ENCODE results near the gene KCNK15.

Gene KCNK15

DNA sequence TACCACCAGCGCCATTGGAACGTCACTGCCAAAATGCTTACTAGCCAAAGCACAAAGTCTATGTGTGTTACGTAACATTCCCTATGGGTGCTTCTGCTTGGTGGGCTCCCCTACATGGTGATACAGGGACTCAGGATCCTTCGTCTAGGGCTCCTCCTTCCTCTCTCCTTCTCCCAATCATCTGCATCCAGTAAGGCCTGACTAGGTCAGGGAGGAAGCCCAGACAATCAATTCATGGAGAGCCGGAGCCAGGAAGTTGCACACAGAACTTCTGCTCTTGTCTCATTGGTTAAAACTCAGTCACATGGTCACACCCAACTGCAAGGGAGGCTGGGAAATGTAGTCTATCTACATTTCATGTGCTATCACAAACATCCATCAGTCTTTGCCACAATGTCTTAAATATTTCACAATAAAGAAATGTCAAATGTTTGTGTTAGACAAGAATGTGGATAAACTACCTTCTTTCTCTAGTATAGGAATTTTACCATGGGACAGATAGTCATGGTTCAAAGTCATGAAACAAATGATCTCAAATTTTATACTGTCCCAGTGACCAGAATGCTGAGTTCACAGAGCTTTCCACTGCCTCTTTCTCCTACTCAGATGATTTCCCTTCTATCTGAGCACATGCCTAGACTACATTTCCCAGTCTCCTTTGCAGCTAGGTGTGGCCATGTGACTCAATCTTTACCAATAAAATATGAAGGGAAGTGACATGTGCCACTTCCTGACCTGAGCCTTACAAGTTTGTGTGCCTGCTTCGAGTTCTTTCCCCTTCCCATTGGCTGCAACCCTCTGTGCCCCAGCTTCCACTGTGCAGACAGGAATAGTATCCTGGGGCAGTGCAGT is 9.3 kb upstream of the KCNK15 start:
- no peak for DNase-seq (ENCODE audit: low read depth)

DNA sequence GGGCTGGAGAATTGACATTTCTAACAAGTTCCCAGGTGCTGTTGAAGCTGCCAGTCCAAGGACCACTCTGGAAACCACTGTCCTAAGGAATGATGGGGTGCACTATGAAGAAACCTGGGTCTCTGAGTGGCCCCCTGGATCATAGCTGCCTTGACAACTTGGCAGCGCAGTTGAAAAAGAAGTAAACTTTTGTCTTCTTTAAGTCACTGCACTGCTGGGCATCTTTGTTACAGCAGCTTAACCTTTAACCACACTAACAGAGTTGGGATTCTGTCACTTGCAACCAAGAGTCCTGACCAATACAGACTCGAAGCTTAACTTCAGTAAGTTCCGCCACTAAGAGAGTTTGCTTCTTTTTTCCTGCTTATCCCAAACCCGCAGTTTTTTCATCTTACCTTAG is 8.5 kb upstream of the KCNK15 start:
- DNase-seq (ENCODE audit: low read depth) = no peak

DNA sequence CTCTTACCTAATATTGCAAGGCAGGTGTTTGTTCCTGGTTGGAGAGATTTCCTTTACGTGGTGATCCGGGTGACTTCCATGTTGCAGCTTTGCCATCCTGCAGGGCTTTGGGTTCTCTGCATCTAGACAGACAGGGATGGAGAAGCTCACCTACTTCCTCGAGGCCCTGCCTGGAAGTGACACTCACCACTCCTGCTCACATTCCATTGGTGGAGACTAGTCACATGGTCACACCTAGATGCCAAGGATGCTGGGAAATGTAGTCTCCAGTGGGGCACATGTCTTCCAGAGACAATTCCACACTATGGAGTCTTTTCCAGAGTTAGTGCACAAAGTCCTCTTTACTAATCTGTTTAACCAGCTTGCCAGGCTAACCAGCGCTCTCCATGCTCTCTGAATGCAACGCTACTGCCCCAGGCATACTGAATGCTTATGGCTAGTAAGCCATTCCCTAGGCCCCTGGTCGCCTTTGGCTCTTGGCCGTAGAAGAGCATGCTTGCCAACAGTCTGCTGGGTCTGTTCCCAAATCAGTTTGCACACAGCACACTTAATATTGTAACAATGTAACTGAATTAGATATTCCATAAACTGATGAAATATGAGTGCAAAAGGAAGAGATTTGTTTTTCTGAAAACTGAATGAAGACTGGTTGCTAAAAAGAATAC is 6.7 kb upstream of the KCNK15 start:
- peak; percentile 26 for DNase-seq (ENCODE audit: low read depth)

DNA sequence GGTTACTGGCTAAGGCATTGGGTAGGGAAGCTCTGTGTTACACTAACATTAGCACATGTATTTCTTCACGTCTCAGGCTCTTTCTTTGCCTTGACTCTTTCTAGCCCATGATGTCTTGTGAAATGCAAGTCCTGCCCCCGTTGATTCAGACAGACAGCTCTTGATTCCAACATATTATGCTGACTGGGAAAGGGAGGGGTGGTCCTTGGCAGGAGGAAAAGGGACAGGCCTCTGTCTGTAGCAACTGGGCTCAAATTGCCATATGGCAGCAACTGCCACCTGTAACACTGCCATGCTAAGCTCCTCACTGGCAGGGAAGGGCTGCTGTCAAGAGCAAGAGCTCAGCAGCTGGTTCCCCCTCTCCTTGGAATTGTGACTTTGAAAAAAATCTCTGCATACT is 5.7 kb upstream of the KCNK15 start:
- no peak for DNase-seq (ENCODE audit: low read depth)

DNA sequence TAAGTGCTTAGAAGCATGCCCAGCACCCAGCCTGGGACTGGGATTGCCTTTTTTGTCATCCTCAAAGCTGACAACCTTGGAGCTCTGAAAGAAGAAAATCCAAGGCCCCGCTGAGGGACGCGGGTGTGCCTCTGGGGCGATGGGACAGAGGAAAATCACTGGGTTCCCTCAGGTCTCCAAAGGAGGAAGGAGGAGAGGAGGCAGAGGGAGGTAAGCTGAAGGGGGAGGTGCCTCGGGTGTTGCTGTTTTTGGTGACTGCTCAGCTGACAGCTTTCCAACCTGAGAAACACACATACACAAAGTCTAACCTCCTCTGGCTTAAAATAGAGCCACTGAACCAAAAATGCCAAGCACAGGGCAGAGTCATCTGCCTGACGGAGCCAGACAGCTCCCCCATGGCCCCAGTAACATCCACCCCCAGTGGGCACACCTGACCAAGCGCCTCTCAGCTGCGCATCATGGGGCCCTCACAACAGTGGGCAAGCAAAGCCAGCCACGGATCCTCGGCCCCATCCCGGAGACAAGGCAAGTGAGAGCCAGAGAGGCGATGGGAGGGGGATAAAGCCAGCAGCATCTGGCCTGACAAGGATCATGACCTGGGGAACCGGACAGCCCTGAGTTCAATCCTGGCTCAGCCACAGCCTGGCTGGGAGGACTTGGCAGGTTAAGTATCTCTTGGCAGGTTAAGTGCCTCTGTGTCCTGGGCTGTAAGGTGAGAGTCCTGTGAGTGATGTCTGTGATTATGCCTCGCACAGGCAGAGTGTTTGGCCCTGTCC is 3.2 kb upstream of the KCNK15 start:
- DNase-seq (ENCODE audit: low read depth) = no peak

DNA sequence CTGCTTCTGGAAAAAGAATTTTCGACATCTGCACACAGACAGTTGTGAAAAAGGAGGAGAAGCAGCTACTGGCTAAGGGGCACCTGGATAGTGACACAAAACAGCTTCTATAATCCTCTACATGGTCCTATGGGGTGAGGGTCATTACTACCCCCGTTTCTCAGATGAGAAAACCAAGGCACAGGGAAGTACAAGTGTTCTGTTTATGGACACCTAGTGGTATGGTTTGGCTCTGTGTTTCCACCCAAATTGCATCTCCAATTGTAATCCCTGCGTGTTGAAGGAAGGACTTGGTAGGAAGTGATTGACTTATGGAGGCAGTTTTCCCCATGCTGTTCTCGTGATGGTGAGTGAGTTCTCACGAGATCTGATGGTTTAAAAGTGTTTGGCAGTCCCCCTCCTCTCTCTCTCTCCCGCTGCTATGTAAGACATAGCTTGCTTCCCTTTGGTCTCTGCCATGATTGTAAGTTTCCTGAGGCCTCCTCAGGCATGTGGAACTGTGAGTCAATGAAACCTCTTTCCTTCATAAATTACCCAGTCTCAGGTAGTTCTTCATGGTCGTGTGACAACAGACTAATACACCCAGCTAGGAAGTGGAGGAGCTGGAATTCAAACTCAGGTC is 2.5 kb upstream of the KCNK15 start:
- no peak for DNase-seq (ENCODE audit: low read depth)

DNA sequence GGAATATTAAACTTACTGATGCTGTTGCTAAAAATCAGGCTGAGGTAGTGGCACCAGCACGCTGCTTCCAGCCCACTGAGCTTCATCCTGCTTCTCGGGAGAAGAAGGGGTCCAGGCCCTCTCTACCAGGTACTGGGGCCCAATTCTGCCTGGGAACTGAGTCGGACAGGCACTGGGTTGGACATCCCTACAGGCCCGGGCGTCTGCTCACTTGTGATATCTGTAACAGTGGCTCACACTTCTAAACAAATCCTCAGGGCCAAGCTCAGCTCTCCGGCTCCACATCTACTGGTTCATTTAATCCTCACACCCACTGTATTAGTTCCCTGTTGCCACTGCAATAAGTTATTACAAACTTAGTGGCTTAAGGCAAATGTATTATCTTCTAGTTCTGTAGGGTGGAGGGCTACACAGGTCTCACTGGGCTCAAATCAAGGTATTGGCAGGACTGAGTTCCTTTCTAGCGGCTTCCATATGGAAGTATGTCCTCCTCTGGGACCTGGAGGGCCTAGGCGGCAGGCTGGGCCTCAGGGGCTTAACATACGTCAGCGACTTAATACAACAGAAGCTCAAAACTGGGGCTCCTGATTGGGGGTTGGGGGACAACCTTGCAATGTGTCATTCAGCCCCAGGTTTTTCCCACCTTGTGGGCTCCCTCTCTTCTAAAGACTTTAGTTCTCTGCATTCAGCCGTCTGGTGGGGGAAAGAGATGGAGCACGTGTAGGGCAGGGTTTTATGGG is 1.6 kb upstream of the KCNK15 start:
- no peak for DNase-seq (ENCODE audit: low read depth)

DNA sequence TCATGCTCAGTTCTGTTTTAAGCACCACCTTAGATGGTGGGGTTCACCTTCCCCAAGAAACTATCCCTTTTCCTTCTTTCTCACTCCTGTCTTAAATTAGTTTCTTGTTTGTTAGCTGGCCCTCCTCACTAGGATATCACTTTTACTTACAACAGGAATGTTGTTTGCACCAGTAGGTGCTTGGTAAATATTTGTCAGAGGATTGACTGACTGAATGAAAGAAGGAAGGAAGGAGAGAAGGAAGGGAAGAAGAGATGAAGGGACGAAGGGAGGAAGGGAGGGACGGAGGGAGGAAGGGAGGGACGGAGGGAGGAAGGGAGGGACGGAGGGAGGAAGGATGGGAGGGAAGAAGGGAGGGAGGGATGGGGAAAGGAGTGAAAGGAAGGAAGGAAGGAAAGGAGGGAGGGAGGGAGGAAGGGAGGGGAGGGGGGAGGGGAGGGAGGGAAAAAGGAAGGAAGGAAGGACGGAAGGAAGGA is 505 bp upstream of the KCNK15 start:
- no peak for DNase-seq (ENCODE audit: low read depth)

DNA sequence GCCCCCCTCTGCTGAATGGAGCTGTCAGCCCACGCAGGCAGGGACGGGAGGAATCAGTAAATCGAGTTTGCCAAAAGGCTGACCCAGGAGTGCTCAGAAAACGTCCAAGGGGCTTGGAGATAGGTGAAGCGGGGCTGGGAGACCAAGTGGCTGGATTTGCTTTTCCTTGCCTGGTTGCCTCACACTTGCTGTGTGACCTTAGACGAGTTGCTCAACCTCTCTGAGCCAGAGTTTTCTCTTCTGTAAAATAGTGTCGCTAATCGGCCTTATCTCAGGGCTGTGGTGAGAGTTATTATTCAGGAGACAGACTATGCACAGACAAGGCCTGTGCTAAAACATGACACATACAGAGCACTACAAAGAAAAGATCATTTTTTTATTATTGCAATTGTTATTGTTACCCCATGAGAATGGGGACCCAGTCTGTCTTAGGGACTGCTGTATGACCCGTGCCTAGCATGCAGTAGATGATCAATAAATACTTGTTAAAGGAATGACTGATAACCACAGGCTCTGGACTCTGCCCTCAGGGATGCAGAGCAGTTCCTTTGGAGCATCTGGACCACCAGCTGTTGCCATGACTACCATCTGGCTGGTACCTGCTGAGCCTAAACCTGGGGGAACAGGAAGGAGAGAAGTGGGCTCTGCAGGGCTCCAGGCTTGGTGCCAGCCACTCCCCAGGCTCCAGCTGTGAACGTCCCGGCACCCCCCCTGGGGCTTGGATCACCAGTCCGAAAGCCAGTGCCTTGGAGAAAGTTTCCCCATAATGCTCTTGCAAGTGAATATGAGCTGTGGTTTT is 901 bp downstream of the KCNK15 start:
- no peak for DNase-seq (ENCODE audit: low read depth)

DNA sequence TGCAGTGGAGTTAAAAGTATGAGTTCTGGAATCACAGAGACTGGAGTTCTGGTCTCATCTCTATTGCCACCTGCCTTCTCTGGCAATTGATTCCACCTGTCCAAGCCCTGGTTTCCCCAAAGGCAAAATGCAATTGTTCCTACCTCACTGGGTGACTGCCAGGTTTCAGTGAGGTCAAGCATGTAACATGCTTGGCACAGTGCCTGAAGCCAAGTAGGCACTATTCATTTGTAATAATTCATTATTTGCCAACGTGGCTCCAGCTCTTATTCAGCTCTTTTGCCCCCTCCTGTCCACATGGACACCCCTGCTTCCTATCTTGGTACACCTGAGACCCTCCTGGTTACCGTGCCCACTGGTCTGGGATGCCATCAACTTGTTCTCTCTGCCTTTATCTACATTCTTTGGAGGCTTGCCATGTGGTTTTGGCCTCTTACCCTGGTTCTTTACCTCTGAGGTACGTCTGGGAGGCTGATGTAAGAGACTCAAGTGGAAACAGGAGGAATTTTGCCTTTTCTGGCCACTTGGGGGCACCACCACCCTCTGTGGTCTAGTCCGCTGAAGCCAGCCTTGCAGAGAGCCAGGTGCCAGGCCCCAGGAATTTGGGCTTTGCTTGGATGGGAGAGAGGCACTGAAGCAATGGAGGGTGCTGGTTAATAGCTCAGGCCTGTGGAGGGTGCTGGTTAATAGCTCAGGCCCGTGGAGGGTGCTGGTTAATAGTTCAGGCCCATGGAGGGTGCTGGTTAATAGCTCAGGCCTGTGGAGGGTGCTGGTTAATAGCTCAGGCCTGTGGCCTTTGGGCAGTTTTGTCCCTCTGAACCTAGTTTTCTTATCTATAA is 1.7 kb downstream of the KCNK15 start:
- DNase-seq (ENCODE audit: low read depth) = peak; percentile 53

DNA sequence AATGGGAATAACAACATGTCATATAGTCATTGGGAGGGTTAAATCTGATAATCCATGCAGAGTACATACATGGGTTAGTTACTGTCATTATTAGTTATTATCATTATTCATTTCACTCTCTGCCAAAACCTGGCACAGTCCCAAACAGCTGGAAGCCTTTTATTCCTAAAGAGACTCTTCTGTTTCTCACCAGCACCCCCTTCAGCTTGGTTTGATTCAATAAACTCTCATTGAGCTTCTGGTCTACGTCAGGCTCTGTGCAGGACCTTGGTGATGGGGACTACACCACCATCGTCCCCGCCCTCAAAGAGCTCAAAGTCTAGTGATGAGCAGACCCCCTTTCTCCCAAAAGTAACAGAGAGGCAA is 2.3 kb downstream of the KCNK15 start:
- no peak for DNase-seq (ENCODE audit: low read depth)

DNA sequence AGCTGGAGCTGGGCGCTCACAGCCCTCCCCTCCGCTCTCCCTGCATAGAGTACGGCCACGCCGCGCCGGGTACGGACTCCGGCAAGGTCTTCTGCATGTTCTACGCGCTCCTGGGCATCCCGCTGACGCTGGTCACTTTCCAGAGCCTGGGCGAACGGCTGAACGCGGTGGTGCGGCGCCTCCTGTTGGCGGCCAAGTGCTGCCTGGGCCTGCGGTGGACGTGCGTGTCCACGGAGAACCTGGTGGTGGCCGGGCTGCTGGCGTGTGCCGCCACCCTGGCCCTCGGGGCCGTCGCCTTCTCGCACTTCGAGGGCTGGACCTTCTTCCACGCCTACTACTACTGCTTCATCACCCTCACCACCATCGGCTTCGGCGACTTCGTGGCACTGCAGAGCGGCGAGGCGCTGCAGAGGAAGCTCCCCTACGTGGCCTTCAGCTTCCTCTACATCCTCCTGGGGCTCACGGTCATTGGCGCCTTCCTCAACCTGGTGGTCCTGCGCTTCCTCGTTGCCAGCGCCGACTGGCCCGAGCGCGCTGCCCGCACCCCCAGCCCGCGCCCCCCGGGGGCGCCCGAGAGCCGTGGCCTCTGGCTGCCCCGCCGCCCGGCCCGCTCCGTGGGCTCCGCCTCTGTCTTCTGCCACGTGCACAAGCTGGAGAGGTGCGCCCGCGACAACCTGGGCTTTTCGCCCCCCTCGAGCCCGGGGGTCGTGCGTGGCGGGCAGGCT is 4.6 kb downstream of the KCNK15 start:
- DNase-seq (ENCODE audit: low read depth) = no peak

DNA sequence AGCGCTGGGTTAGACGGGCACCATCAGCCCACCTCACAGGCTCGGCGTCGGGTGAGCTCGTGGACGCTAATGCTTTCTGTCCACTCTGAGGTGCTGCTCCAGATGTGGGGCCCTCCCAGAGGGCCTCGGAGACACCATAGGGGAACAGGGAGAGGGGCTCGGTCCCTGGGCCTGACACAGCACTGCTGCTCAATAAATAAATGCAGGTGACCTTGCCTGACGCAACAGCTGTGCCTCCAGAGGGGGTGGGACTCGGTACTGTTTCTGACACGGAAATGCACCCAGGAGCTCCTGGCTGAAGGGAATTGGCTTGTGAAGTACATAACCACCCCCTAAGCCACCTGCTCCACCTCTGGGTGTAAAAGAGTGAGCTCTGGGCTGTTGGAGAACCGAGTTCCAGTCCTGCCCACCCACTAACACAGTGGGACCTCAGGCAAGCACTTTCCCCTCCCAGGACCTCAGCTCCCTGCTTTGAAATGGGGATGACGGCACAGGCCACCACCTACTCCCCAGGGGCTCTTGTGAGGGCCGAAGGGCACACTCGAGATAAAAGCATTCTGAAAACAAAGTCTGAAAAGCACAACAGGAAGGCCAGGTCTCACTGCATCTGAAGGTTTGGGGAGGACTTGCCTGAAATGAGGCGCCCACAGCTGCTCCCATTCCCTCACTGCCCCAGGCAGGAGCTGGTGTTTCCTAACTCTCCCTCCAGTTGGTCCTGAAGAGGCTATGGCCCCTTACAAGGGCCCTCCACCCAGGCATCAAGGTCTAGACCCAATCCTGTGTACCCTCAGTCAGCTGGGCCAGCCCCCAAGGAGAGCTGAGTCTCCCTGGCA is 6.7 kb downstream of the KCNK15 start:
- DNase-seq (ENCODE audit: low read depth) = no peak

DNA sequence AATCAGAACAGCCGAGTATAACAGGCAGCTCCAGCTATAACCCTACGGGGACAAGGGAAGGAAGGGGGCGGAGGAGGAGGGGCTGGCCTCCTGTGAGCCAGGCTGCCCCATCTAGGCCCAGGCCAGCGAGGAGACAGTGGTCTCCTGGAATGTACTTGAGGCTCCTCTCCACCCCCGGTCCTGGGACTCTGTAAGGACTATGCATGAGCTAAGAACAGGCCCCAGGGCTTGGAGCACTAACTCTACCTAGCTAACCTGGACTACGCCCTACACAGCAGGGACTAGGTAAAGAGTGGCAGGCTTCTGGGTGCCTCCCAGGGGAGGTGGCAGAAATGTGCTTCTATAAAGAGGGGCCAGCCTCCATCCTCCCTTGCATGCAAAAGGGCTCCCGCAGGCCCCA is 8.9 kb downstream of the KCNK15 start:
- DNase-seq (ENCODE audit: low read depth) = no peak

DNA sequence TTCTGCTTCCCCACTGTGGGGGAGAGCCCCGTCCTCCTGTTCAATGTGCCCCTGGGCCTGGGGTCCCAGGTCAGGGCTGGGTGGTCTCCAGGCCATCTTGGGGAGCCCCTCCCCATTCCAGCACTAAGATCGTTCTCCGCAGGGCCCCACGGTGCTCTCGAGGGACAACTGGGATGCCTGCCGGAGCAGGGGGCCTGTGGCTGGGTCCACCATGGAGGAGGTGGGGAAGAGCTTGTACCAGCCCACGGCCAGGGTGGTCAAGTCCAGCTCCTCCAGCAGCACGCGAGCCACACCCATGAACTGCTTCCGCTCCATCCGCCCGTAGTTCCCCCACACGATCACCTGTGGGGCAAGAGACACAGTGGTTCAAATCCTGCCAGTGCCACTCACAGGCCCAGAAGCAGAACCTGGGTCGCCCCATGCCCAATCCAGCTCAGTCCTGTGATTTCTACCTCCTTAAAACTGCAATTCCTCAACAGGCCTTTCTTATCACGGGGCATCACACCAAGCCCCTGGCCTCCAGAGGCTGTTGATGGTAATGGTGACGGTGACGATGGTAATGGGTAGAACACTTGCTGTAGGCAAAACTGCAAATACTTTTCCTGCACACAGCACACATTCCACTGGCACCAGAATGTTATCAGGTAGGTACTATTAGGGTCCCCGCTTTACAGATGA is 10.5 kb downstream of the KCNK15 start:
- DNase-seq (ENCODE audit: low read depth) = no peak

DNA sequence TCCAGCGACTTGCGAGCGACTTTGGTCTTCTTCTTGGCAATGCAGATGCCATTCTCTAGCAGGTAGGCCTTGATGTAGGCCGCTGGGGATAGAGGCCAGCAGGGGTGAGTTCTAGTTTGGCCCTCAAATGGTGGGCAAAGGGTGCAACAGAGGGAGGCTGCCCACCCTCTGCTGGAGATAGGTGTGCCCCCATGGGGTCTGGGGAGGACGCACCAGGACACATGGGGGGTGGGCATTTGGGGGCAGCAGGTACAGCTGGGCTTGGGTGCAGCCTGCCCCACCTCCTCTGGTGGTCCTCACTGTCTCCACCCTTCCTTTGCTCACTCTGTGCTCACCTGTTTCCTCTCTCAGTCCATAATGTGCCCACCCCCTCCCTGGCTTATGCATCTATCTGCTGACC is 11.3 kb downstream of the KCNK15 start:
- no peak for DNase-seq (ENCODE audit: low read depth)

DNA sequence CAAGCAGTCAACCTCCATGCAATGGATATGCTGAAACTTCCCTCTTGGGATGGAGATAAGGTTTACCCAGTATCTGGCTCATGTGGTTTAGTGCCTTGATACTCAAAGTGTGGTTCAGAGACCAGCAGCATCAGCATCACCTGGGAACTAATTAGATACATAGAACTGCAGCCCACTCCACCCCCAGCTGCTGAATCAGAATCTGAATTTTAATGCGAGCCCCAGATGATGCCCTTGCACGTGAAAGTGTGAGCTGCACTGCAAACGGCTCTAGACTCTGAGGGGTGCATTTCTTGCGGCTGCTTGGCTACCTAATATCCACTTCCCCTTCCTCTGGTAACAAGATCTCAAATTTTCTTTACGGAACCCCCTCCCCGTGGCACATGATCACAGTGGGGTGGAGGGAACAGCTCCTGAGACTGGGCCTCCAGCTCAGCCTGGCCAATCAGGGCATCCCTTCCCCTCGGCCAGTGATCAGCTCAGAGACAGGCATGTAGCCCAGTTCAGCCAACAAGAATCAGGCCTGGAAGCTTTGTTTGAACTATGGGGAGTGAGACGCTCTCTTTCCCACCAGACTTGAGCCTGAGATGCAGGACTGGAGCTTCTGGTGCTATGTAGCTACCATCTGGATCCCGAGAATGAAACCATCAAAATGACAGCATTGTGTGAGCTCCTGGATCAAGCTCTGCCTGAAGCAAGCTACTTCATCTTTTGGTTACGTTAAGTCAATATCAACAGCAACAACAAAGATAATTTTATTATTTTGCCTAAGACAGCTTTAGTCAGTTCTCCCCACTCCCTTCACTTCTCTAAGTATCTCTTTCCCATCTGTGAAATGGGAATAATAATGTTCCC is 12.8 kb downstream of the KCNK15 start:
- no peak for DNase-seq (ENCODE audit: low read depth)
